H1 (cell line): ENCODE results near the gene SYDE2. TPM values are rescaled to one million over a fixed set of nuclear protein-coding genes. Genes with fewer than 3 reads are reported as not detected.

Experiments
- CTCF ChIA-PET: fragments of 300-600 bp; sonication (Branson Sonifier 250); formaldehyde crosslinking; loops from one replicate; lab custom pipeline; 2021; ENCODE audit not compliant: partially characterized antibody; lab: Charles Lee
- POLR2A ChIA-PET: fragments of 300-600 bp; sonication (Branson Sonifier 250); formaldehyde crosslinking; loops from one replicate; lab custom pipeline; 2021; ENCODE audit warnings: inconsistent platforms; ENCODE audit not compliant: partially characterized antibody; lab: Charles Lee
- DNase-seq, 2 experiments: peaks; one replicate each; pipeline versions ENCODE4 v3.0.0 to v3.0.0-alpha.2; 2010 to 2022; ENCODE audit warnings: low spot score in 2 of 2, low read depth in 1 of 2, mixed read lengths in 1 of 2
- FAIRE-seq: peaks from 2 replicates; lab custom pipeline; 2011; peaks lifted over from hg19 to GRCh38; lab: Jason Lieb, UNC
- H2AFZ ChIP-seq: 2 replicates; pipeline ENCODE4 v1.8.1; 2012; ENCODE audit warnings: low read length, inconsistent platforms
- H2AK5ac ChIP-seq: 2 replicates; pipeline ENCODE4 v1.6.1; 2013; ENCODE audit warnings: low read depth, low read length
- H2BK120ac ChIP-seq: replicated peaks from 2 replicates; pipeline ENCODE3; 2013; ENCODE audit warnings: low read depth, low read length, inconsistent platforms
- H2BK12ac ChIP-seq: 2 replicates; pipeline ENCODE4 v1.6.1; 2013; ENCODE audit warnings: low read depth, low read length
- H2BK15ac ChIP-seq: 2 replicates; pipeline ENCODE4 v1.6.1; 2013; ENCODE audit warnings: low read length
- H2BK20ac ChIP-seq: 2 replicates; pipeline ENCODE4 v1.6.1; 2013; ENCODE audit warnings: low read length
- H2BK5ac ChIP-seq: 2 replicates; pipeline ENCODE4 v1.6.1; 2013; ENCODE audit warnings: low read depth, low read length
- H3K14ac ChIP-seq: 2 replicates; pipeline ENCODE4 v1.6.1; 2013; ENCODE audit warnings: inconsistent platforms; ENCODE audit not compliant: insufficient read length
- H3K18ac ChIP-seq: 2 replicates; pipeline ENCODE4 v1.6.1; 2013; ENCODE audit warnings: low read length; ENCODE audit errors: extremely low read depth
- H3K23ac ChIP-seq: 2 replicates; pipeline ENCODE4 v1.6.1; 2013; ENCODE audit warnings: inconsistent platforms; ENCODE audit not compliant: insufficient read length
- H3K23me2 ChIP-seq: 2 replicates; pipeline ENCODE4 v1.6.1; 2013; ENCODE audit warnings: low read depth, low read length
- H3K27ac ChIP-seq: 2 replicates; pipeline ENCODE4 v1.6.1; 2011; ENCODE audit warnings: low read depth, low read length, inconsistent platforms
- H3K27me3 ChIP-seq, 4 experiments: replicated peaks in 1 of 4; 1 replicate in 1 of 4; 2 replicates in 3 of 4; pipeline versions ENCODE4 v1.6.1 to v1.8.1; 2011 to 2013; ENCODE audit warnings: low read length in 3 of 4, mild to moderate bottlenecking in 3 of 4, inconsistent platforms in 2 of 4, mixed read lengths in 2 of 4, moderate library complexity in 1 of 4; ENCODE audit not compliant: control insufficient read depth in 3 of 4, insufficient read depth in 3 of 4; ENCODE audit errors: extremely low read depth in 1 of 4
- H3K36me3 ChIP-seq, 4 experiments: 2 replicates each; pipeline versions ENCODE4 v1.6.1 to v1.8.1; 2011 to 2013; ENCODE audit warnings: mild to moderate bottlenecking in 4 of 4, low read length in 3 of 4, moderate library complexity in 2 of 4, control low read depth in 1 of 4, inconsistent platforms in 1 of 4; ENCODE audit not compliant: insufficient read depth in 4 of 4, control insufficient read depth in 2 of 4
- H3K4ac ChIP-seq: replicated peaks from 2 replicates; pipeline ENCODE3; 2013; ENCODE audit warnings: low read length, low read depth, mixed read lengths, inconsistent platforms; ENCODE audit not compliant: insufficient read length
- H3K4me1 ChIP-seq, 4 experiments: replicated peaks in 1 of 4; 1 replicate in 1 of 4; 2 replicates in 3 of 4; pipeline versions ENCODE4 v1.6.1 to v1.8.1; 2011 to 2013; ENCODE audit warnings: low read length in 3 of 4, inconsistent platforms in 2 of 4, mixed read lengths in 1 of 4; ENCODE audit not compliant: insufficient read depth in 4 of 4, control insufficient read depth in 3 of 4
- H3K4me2 ChIP-seq, 2 experiments: 2 replicates each; pipeline versions ENCODE4 v1.6.1 to v1.8.1; 2011 to 2013; ENCODE audit warnings: low read depth in 2 of 2, low read length in 2 of 2, control low read depth in 1 of 2, inconsistent platforms in 1 of 2, mild to moderate bottlenecking in 1 of 2; ENCODE audit not compliant: insufficient read depth in 1 of 2
- H3K4me3 ChIP-seq, 4 experiments: fragments of 200-600, 300-600 bp in 1 of 4; sonication (generic), shearing (Covaris generic), sonication (Bioruptor Twin) in 1 of 4; 2 replicates each; pipeline versions ENCODE4 v1.5.1 to v1.8.1; 2011 to 2016; ENCODE audit warnings: low read length in 4 of 4, low read depth in 3 of 4, control low read depth in 2 of 4, inconsistent platforms in 2 of 4, mild to moderate bottlenecking in 2 of 4, mixed read lengths in 1 of 4, moderate library complexity in 1 of 4; ENCODE audit not compliant: insufficient read depth in 2 of 4; ENCODE audit errors: extremely low read depth in 1 of 4
- H3K56ac ChIP-seq: replicated peaks from 2 replicates; pipeline ENCODE3; 2013; ENCODE audit warnings: low read depth, mild to moderate bottlenecking, mixed read lengths, low read length, inconsistent platforms; ENCODE audit not compliant: insufficient read length
- H3K79me1 ChIP-seq: 2 replicates; pipeline ENCODE4 v1.6.1; 2013; ENCODE audit warnings: low read depth, low read length, control low read depth
- H3K79me2 ChIP-seq, 2 experiments: 2 replicates each; pipeline versions ENCODE4 v1.6.1 to v1.8.1; 2012 to 2013; ENCODE audit warnings: low read length in 2 of 2, mild to moderate bottlenecking in 2 of 2, inconsistent platforms in 1 of 2; ENCODE audit not compliant: insufficient read depth in 2 of 2, control insufficient read depth in 1 of 2
- H3K9ac ChIP-seq, 4 experiments: replicated peaks in 1 of 4; 1 replicate in 1 of 4; 2 replicates in 3 of 4; pipeline versions ENCODE4 v1.6.1 to v1.8.1; 2011 to 2013; ENCODE audit warnings: low read depth in 3 of 4, low read length in 3 of 4, control low read depth in 2 of 4, mild to moderate bottlenecking in 2 of 4, moderate library complexity in 2 of 4, inconsistent platforms in 1 of 4; ENCODE audit errors: extremely low read depth in 1 of 4
- H3K9me3 ChIP-seq, 2 experiments: 2 replicates each; pipeline versions ENCODE4 v1.6.1 to v1.8.1; 2012 to 2013; ENCODE audit warnings: mild to moderate bottlenecking in 2 of 2, moderate library complexity in 2 of 2, control low read depth in 1 of 2, inconsistent platforms in 1 of 2, low read depth in 1 of 2, low read length in 1 of 2, mixed read lengths in 1 of 2; ENCODE audit not compliant: insufficient read depth in 2 of 2
- H4K20me1 ChIP-seq, 2 experiments: replicated peaks in 1 of 2; 2 replicates each; pipeline versions ENCODE3 to v1.8.1; 2011 to 2013; ENCODE audit warnings: inconsistent platforms in 2 of 2, low read length in 2 of 2, mild to moderate bottlenecking in 1 of 2; ENCODE audit not compliant: insufficient read depth in 2 of 2, control insufficient read depth in 1 of 2
- H4K5ac ChIP-seq: 2 replicates; pipeline ENCODE4 v1.6.1; 2013; ENCODE audit warnings: low read length, low read depth, mixed read lengths, inconsistent platforms; ENCODE audit not compliant: insufficient read length
- H4K8ac ChIP-seq: 2 replicates; pipeline ENCODE4 v1.8.0; 2013; ENCODE audit warnings: mild to moderate bottlenecking, moderate library complexity, low read length, inconsistent platforms; ENCODE audit not compliant: insufficient read depth; ENCODE audit errors: extremely low read depth
- H4K91ac ChIP-seq: replicated peaks from 2 replicates; pipeline ENCODE3; 2013; ENCODE audit warnings: low read length, mixed read lengths, inconsistent platforms; ENCODE audit not compliant: insufficient read length
- BRCA1 ChIP-seq: IDR thresholded peaks from 2 replicates; pipeline ENCODE4 v1.6.1; 2012; ENCODE audit warnings: low read depth, low read length, improper control_type of control experiment
- SAP30 ChIP-seq: fragments of 300-600 bp; sonication (generic); IDR thresholded peaks from 2 replicates; pipeline ENCODE4 v1.7.1; 2012; ENCODE audit warnings: low read length, moderate library complexity, mild to moderate bottlenecking, inconsistent platforms; ENCODE audit not compliant: insufficient read depth, insufficient replicate concordance
- WGBS, 2 experiments: shearing (Covaris generic) in 1 of 2; methylation state at CpG; one replicate each; pipeline versions ENCODE4 v1.1.6 to v1.1.7; 2013 to 2015; ENCODE audit warnings: low lambda C conversion rate in 2 of 2, mixed read lengths in 2 of 2, inconsistent platforms in 1 of 2, low coverage in 1 of 2, missing lambda C conversion rate in 1 of 2; ENCODE audit not compliant: insufficient replicate concordance in 2 of 2, insufficient coverage in 1 of 2, insufficient read length in 1 of 2; ENCODE audit errors: extremely low coverage in 1 of 2, missing lambda C conversion rate in 1 of 2; 5-methylcytosine and 5-hydroxymethylcytosine counted together
- polyA plus RNA-seq, 7 experiments: library from polyadenylated mRNA; depleted of rRNA in 3 of 7; stranded (reverse) in 5 of 7; unstranded in 2 of 7; fragments of >200 nt in 5 of 7; fragments of 200-250 nt in 2 of 7; gene quantifications; 1 replicate in 5 of 7; 2 replicates in 1 of 7; 4 replicates in 1 of 7; pipeline versions ENCODE4 v1.2.1 to v1.2.3, GENCODE V29; 2011 to 2013; ENCODE audit warnings: missing spikeins in 2 of 7, mixed read lengths in 2 of 7
- total RNA-seq: library from RNA; stranded (reverse); fragmentation: NEBNext Ultra II Directional; extraction: Animal tissue kit (Norgen Biotek cat#: 25700); gene quantifications from 2 replicates; pipeline ENCODE4 v1.2.1, GENCODE V29; 2021

The SYDE2 gene
- total and polyA plus RNA-seq, 2 of the 8 experiments (the other 6 are each of a cell fraction or from before 2014, with no cell fraction given): 1.6 to 14.6 TPM

- Histone ChIP-seq H2AFZ (no peak overlapping the region), H2BK5ac (no peak overlapping the region), H2AK5ac (no peak overlapping the region), H3K14ac (no peak overlapping the region), H4K20me1 (no peaks in the 10 kb centered on the region), H3K9ac (no peak overlapping the region; a peak in 1 of 7 replicates), H2BK120ac (no peak overlapping the region), H3K27me3 (no peaks in the 10 kb centered on the region), H3K18ac (no peak overlapping the region), H4K5ac (no peak overlapping the region), H2BK12ac (no peak overlapping the region), H3K79me2 (no peaks in the 10 kb centered on the region), H3K23ac (no peak overlapping the region), H2BK15ac (no peak overlapping the region), H4K91ac (no peak overlapping the region), H3K4me3 (no peak overlapping the region), H3K56ac (no peak overlapping the region), H2BK20ac (no peak overlapping the region), H3K4me1 (peaks cover 0 to 8% (median 5%) of the 10 kb centered on the region in 4 experiments; a peak in 4 of 7 replicates), H3K79me1 (no peaks in the 10 kb centered on the region), H3K27ac (no peak overlapping the region), H3K23me2 (no peaks in the 10 kb centered on the region; the same call in 1 of the 2 replicates), H4K8ac (no peak overlapping the region), H3K9me3 (no peaks in the 10 kb centered on the region), H3K4me2 (no peak overlapping the region), H3K4ac (no peak overlapping the region), H3K36me3 (no peaks in the 10 kb centered on the region)
- DNase-seq (no peak), FAIRE-seq (no peak)
- ChIA-PET CTCF (no interaction called here), POLR2A (interaction anchor here (2.2 kb wide), 1 partner anchor 8 kb away, joined by 4 read pairs; no protein-coding TSS in a partner anchor)
- WGBS, 2 experiments: 56% methylated on average over 4 of the region's 4 CpGs; no CpG with 5 or more reads in 1 of the 2 experiments
- TF ChIP-seq BRCA1: no peak
- no peak for TF ChIP-seq SAP30
Observed at GRCh38 chr1:85153149-85153891, 47.5 kb downstream of the SYDE2 start.
